Measurements from ENCODE around the gene RPS3.
"Not testable (repeated sequence)": the region's sequence is repeated elsewhere in the genome, so short reads cannot be mapped to it uniquely, and the experiment has no call there.

Gene RPS3

DNA sequence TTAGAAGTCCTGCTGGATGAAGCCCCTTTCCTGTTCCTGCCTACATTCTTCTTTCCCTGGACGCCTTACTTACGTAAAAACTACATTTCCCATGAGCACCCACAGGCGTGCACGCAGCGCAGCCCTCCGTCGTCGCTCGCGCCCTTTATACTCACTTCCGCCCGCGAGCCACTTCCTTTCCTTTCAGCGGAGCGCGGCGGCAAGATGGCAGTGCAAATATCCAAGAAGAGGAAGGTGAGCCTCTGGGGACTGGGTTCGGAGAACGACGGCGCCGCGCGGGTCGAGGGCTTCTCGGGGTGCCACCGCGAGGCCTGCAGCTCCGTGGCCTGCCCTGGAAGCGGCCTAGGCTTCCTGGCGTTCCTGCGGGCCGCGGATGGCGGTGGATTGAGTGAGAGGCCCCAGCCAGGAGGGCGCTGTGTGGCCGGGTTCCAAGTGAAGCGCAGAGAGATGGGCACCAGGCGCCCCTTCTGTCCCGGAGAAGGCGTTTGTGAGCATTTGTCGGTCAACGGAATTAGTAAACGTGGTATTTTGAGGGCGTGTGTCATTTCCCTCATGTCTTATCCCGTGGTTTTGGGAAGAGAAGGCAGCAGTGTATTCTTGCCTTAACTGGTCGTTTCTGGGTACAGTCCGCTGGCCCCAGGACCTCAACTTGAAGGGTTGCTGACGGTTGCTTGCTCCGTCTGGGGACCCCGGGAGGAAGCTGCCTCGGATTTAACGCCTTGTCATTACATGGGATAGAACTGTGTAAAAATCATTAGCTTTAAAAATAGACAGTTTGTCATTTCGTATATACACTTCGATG, at the start of gene RPS3:
RPS3 (plus strand) TSS at position 175 of the 802 bp plus-strand sequence; CDS start at position 205, 30 bp downstream.
- FAIRE-seq: peak; percentile 82
- peak; percentile 94 for DNase-seq (ENCODE audit: extremely low spot score, insufficient read length, low read depth)

DNA sequence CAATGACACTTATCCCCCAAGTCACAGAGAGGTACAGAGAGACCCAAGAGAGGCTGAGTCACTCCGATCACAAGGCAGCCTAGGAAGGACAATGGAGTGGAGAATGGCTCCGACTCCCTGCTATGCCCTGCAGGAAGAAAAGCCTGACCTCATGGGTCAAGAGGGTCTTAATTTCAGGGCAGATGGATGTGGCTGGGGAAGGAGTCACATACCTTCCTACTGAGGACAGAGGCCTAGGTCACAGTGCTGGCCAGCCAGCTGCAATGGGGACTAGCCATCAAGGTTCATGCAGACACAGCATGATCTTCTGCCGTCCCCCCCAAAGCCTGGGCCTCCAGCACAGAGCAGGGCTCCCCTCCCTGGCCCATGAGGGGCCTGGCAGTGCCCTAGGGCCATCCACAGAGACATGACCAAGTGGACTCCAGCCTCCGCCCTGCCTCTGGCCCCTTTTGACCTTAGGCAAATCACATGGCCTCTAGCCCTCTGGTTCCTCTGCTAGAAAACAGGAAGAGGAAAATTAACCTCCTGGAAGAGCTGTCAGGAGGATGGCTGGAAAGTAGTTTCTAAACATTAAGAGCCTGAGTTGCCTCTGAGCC, 49.7 kb upstream of the RPS3 start:
- no peak for DNase-seq (ENCODE audit: extremely low spot score, insufficient read length, low read depth)
- FAIRE-seq: no peak

DNA sequence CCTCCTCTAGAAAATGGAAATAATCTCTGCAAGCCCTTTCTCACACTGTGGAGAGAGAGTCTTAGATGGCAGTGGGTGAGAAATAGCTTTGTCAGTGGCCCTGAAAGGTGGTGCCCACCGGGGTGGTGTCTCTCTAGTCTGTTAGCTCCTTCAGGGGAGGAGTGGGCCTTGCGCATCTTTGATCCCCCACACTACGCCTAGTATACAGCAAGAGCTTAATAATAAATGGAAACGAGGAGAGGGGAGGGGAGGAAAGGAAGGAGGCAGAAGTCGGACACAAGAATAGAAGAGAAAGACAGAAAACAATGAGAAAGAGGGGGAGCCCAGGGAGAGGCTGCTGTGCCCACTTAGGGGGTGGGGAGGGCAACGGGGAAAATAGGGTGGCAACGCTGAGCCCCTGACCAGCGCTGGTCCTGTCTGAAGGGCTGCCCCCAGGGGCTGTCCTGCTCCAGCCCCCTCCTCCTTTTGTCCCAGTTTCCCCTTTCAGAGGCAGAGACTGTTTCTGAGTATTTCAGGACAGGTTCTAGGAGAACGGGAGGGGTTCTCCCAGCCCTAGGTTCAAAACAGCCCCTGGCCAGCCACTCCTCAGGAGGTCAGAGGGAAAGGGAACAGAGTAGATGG, 49.1 kb upstream of the RPS3 start:
- FAIRE-seq: no peak
- DNase-seq (ENCODE audit: extremely low spot score, insufficient read length, low read depth): no peak

DNA sequence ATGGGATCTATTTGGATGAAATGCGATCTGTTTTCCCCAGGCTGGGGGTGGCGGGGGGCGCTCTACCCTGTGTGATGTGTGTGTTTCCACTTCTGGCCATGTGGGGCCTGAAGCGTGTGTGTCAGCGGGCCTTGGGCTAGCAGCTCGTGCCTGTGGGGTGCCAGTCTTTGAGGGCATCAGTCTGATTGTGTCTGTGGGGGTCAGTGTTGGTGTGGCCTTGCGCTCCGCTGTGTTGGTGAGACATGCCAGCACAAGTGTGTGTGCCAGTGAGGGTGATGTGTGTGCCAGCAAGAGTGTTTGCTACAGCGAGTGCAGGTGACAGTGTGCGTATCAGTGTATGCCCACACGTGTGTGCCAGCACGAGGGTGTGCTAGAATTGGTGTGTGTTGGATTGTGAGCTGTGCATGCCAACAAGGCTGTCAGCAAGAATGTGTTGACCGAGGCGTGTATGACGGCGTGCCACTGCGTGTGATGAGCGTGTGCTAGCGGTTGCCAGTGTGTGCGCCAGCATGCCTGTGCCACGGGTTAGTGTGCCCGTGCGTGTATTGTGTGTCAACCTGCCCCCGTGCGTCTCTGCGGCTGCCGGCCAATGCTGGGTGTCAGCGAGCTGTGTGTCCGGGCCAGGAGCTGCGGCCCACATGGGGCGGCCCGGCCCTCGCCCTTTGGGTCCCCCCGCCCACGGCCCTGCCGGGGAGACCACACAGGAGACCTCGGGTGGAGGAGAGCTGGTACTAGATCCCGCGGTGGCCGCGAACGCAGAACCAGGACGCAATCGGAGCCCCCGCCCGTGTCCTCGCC, 48.4 kb upstream of the RPS3 start:
- FAIRE-seq (no peak), DNase-seq (ENCODE audit: extremely low spot score, insufficient read length, low read depth) (no peak)

DNA sequence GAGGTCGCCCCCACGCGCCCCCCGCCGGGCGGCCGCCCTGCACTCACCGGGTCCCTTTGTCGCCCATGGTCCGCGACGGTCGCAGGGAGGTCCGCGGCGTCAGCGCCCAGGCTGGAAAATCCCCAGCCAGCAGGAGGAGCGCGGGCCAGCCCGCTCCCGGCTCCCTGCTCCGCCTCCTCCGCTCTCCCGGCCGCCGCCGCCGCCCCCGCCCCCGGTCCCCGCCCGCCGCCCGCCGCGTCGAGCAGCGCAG, 47.9 kb upstream of the RPS3 start, which contains the start of gene ARRB1:
ARRB1 (minus strand) TSS at position 121 of the 250 bp plus-strand sequence; CDS start at position 67, 54 bp downstream.
- no peak for FAIRE-seq

DNA sequence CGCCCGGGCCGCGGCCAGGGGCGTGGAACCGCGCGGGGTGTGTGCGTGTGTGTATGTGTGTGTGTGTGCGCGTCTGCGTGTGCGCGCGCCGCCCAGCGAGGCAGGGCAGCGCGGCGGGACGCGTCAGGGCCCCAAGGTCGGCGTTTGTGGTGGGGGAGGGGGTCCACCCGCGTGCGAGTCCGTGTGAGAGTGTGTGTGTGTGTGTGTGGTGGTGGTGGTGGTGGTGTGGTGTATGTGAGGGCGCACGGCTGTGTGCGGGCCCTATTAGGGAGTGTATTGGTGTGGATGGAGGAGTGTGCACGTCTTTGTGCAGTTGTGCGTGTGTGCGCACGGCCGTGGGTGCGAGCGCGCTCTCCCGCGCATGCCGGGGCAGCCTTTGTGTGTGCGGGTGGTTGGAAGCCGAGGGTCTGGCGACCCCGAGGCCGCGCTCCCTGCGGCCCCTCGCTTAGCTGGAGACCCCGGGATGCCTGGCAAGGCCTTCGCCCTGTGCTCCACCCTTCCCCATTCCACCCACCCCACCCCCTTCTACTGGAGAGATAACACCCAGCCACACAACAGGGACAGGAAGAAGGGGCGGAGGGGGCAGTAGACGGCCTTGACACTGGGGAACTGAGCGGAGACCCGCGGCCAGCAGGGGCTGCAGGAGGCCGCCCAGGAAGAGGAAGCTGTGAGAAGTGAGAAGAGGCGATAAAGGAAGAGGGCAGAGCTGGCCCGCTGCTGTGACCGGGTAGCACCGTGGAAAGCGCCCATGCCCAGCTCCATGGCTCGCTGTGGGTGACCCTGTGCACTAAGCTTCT, 47.3 kb upstream of the RPS3 start:
- DNase-seq (ENCODE audit: extremely low spot score, insufficient read length, low read depth) (no peak), FAIRE-seq (no peak)

More for the DNA sequence above, 47.9 kb upstream of the RPS3 start, which contains the start of gene ARRB1:
- DNase-seq (ENCODE audit: extremely low spot score, insufficient read length, low read depth): no peak

DNA sequence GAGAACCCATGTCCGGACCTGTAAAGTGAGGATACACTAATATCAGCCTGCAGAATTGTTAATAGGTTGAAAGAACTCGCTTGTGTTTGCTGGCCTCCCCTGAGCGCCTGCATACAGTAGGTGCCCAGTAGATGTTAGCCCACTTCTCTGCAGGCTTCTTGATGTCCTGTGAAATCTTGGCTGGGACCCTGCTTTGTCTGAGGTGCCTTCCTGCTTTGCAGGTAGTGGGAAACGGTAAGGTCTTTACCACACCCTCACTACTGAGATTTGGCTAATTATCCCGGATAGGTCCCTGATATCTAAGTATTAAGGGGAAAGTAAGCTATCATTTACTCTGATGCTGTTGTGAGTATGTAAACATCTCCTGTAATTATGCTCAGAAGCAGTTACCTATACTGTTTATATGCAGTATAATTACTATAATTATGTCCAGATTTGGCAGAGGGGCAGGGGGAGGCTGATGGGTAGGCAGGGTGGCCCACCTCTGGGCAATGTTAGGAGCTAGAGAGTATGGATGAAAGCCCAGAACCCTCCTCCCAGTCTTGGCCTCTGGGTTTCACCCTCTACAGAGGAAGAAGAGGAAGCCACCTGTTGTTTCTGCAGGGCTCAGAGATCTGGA, 46.6 kb upstream of the RPS3 start:
- DNase-seq (ENCODE audit: extremely low spot score, insufficient read length, low read depth) (no peak), FAIRE-seq (no peak)

DNA sequence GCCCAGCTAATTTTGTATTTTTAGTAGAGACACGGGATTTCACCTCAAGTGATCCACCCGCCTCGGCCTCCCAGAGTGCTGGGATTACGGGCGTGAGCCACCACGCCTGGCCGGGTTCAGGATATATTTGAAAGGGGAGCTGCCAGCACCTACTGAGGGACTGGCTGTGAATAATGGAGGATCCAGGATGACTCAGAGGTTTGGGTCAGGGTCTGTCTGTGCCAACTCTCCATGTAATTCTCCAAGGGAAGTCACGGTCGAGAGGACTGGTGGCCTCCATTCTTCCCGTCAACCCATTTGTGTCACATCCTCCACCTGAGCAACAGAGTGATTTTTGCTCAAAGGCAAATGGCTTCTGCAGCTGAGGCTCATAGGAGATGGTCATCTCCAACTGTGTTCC, 44.3 kb upstream of the RPS3 start:
- no peak for FAIRE-seq

DNA sequence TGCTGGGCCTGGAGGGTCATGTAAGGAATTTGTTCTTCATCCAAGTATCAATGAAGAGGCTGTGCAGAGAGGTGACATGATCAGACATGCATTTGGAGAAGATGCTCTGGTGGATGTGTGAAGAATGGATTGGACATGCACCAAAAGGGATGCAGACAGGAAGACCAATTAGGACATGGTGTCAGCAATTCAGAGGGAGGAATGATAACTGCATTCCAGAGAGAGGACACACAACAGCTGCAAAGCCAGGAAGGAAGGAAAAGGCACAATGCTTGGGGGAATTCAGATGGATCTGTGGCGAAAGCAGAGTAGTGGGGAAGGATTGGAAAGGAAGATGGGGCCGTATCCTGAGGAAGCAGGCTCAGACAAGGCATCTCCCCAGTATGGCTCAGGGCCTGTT, 42.7 kb upstream of the RPS3 start:
- FAIRE-seq (no peak), DNase-seq (ENCODE audit: extremely low spot score, insufficient read length, low read depth) (no peak)

More for the DNA sequence above, 44.3 kb upstream of the RPS3 start:
- no peak for DNase-seq (ENCODE audit: extremely low spot score, insufficient read length, low read depth)

DNA sequence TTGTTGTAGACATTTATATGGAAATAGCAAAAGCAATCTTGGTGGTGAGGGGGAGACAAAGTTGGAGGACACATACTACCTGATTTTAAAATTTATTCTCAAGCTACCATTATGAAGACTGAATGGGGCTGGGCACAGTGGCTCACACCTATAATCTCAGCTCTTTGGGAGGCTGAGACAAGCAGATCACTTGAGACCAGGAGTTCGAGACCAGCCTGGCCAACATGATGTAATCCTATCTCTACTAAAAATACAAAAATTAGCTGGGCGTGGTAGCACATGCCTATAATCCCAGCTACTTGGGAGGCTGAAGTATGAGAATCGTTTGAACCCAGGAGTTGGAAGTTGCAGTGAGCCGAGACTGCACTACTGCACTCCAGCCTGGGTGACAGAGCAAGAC, 37.0 kb upstream of the RPS3 start:
- DNase-seq (ENCODE audit: extremely low spot score, insufficient read length, low read depth); FAIRE-seq: not testable (repeated sequence)

DNA sequence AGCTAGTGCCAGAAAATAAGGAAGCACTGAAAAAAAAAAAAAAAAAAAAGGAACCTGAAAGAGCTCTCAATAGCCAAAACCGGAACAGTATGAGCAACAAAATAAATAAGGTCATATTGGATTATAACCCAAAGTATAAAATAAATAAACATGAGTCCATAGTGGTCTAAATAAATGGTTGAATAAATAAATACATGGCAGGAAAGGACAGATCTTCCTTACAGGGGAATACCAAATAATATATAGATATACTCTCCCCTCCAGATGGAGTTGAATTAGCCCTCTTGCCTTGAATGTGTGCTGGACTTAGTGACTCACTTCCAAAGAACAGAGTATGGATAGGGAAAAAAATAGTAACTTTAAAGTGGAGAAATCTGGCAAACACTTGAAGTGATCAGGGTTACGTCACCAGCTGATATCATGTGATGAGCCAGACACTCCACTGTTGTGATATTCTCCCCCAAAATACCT, 33.6 kb upstream of the RPS3 start:
- FAIRE-seq (no peak), DNase-seq (ENCODE audit: extremely low spot score, insufficient read length, low read depth) (no peak)

DNA sequence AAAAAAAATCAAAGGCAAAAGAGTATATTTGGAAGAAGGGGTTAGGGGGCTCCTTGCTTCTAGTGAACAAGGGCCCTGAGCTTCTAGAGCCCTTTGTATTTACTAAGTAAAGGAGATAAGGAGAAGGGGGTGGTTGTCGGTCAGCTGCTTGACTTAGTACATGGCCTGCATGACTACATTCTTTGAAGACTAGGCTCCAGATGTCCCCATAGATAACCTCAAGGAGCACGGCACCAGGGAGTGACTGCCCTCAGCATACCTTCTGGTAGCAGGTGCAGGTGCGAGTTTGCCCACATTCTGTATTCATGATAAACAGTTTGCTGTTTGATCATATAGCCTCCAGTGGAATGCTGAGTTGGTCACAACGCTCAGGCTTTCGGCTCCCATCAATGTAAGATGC, 32.5 kb upstream of the RPS3 start:
- not testable (repeated sequence) for DNase-seq (ENCODE audit: extremely low spot score, insufficient read length, low read depth); FAIRE-seq

DNA sequence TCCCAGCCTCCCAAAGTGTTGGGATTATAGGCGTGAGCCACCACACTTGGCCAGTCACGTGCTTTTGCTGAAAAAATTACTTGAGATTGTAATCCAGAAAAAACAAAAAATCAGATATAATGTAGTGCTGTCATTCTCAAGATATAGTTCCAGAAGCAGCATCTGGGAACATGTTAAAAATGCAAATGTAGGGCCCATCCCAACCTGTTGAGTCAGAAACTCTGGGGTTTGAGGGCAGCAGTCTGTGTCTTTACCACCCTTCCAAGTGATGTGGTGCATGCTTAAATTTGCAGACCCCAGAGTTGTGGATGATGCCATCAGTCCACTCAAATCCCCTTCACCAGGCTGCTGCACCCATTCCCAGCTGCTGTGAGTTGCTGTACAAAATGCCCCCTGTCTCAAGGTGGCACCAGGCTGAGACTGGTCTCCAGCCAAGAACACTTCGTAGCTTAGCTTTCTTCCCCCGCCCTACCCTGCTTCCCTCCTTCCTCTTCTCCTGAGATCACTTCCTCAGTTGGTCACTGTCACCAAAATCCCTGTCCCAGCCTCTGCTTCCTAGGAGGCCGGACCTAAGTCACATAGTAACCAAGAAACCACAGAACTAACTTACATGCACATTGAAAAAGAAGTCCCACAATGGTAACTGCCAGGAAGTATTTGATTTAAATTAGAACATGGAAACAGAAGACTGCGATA, 29.6 kb upstream of the RPS3 start:
- FAIRE-seq (no peak), DNase-seq (ENCODE audit: extremely low spot score, insufficient read length, low read depth) (no peak)

DNA sequence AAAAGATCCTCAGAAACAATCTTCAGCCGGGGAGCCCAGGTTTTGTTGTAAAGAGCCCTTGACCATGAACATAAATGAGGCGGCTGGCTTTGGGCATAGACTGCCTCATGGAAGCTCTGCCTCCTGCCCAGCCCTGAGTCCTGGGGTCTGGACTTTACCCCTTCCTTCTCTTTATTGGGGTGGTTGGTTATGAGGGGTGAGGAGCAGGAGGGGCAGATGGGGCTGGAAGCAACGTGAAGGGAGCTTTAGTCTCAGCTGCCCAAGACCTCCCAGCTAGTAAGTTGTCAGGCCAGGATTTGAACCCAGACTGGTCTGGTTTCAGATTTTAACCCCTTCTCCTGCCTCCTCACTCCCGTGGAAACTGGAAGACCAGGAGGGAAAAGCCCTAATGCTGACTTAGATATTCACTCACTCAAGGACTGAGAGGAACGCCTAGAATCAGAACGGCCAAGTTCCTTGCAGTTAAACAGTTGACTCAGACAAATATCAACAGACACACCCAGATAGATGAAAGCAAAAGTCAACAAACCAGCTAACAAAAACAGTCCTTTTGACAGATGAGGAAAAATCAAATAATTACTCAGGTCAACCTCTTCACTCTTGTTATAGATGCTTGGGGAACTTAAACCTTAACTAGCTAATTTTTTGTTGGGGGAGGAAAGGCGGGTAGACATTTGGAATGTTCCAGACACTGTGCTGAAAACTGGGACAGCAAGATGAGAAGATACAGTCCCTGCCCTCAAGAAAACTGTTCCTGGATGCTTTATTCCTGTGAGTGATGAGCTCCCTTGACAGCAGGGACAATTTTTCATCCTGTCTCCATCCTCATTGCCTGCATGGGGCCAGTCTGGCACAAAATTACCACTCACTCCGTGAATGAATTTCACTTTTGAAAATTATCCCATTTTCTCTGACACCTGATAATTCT, 27.1 kb upstream of the RPS3 start:
- no peak for FAIRE-seq
- DNase-seq (ENCODE audit: extremely low spot score, insufficient read length, low read depth): no peak

DNA sequence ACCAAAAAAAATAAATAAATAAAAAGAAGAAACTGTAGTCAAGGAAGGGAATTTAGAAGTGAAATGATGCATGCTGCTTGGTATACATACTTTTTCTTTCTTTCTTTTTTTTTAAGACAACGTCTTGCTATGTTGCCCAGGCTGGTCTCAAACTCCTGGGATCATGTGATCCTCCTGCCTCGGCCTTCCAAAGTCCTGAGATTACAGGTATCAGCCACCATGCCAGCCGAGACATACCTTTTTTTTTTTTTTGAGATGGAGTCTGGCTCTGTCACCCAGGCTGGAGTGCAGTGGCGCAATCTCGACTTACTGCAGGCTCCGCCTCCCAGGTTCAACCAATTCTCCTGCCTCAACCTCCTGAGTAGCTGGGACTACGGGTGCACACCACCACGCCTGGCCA, 26.1 kb upstream of the RPS3 start:
- no peak for FAIRE-seq

DNA sequence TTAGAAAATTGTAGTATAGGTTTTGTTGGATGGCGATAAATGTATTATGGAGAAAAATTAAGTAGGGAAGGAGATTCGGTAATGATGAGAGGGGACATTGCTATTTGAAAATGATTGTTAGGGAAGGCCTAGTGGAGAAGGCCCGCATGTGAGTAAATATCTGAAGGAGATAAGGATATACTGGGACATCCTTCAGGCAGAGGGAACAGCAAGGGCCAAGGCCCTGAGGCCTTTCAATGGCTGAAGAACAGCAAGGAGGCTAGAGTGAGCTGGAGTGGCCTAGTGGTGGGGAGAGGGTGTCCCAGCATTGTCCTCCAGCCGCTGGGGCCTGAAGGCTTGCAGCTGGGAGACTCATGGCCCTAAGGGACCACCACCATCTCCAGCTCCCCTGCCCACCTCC, 24.7 kb upstream of the RPS3 start:
- no peak for FAIRE-seq
- no peak for DNase-seq (ENCODE audit: extremely low spot score, insufficient read length, low read depth)

More for the DNA sequence above, 26.1 kb upstream of the RPS3 start:
- DNase-seq (ENCODE audit: extremely low spot score, insufficient read length, low read depth): no peak

DNA sequence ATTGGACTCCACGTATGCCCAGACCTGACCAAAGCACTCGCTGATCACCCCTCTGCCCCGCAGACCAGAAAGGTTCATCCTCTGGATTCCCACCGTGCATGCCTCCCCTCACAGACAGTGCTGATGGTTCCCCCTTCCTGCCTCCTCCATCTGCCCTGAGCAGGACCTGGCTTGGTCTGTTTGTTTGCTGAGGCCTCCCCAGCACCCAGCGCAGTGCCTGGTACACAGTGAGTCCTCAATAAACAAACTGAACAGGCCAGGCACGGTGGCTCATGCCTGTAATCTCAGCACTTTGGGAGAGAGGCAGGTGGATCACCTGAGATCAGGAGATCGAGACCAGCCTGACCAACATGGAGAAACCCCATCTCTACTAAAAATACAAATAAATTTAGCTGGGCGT, 23.7 kb upstream of the RPS3 start:
- FAIRE-seq (no peak), DNase-seq (ENCODE audit: extremely low spot score, insufficient read length, low read depth) (no peak)

DNA sequence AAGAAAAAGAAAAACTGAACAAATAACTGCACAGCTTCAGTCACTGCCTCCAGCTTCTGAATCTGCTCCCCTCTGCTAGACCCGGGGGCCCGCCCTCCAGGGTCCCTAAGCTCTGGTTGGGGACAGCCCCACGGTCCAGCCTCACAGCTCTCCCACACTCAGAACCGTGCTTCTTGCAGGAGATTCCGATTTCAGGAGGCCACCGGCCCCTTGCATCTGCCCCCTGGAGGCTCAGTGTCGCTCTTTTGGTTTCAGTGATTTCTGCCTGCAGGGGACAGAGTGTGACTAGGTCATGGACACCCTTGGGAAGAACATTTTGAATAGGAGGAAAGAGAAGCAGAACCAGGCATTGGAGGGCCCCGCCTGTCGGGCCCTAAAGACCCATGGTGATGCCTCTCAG, 23.1 kb upstream of the RPS3 start:
- FAIRE-seq: no peak
- no peak for DNase-seq (ENCODE audit: extremely low spot score, insufficient read length, low read depth)

Data from GM18507 (cell line).